Uterus (tissue), 4 donors: Measurements from ENCODE around the gene ARSG. TPM values are rescaled to one million over a fixed set of nuclear protein-coding genes. Genes with fewer than 3 reads are reported as not detected.
"Not testable (repeated sequence)": the region's sequence is repeated elsewhere in the genome, so short reads cannot be mapped to it uniquely, and the experiment has no call there.

Experiments used
- DNase-seq, 2 donors: peaks; one replicate each; pipeline ENCODE4 v3.0.0-alpha.2; 2019 to 2020
- H3K27ac ChIP-seq, 2 donors: fragments of 200-600 bp; sonication (generic); 1 replicate in 1 of 2; 2 replicates in 1 of 2; pipeline ENCODE4 v1.5.1; 2016 to 2018
- H3K27me3 ChIP-seq, 2 donors: fragments of 200-600 bp; sonication (generic); one replicate each; pipeline ENCODE4 v1.5.1; 2018 to 2019; ENCODE audit warnings: control low read depth in 1 of 2
- H3K36me3 ChIP-seq, 2 donors: fragments of 200-600 bp; sonication (generic); one replicate each; pipeline ENCODE4 v1.5.1; 2019; ENCODE audit warnings: control low read depth in 1 of 2
- H3K4me1 ChIP-seq, 2 donors: fragments of 200-600 bp; sonication (generic); one replicate each; pipeline ENCODE4 v1.5.1; 2018 to 2019; ENCODE audit warnings: control low read depth in 1 of 2
- H3K4me3 ChIP-seq, 2 donors: fragments of 200-600 bp; sonication (generic); 1 replicate in 1 of 2; 2 replicates in 1 of 2; pipeline ENCODE4 v1.5.1; 2018 to 2019; ENCODE audit warnings: mild to moderate bottlenecking in 1 of 2
- H3K9me3 ChIP-seq, 2 donors: fragments of 200-600 bp; sonication (generic); one replicate each; pipeline ENCODE4 v1.5.1; 2019; ENCODE audit warnings: control low read depth in 1 of 2
- CTCF ChIP-seq, 4 experiments: fragments of 200-600 bp in 2 of 4; fragments of 450-650 bp in 2 of 4; sonication (generic) in 2 of 4; IDR thresholded peaks; one replicate each; pipeline ENCODE4 v1.5.1; 2016 to 2019; ENCODE audit warnings: antibody characterized with exemption in 4 of 4, mild to moderate bottlenecking in 2 of 4, moderate library complexity in 1 of 4
- POLR2A ChIP-seq, 2 donors: fragments of 450-650 bp; IDR thresholded peaks; one replicate each; pipeline ENCODE4 v1.6.1; 2016; ENCODE audit warnings: antibody characterized with exemption in 2 of 2, mild to moderate bottlenecking in 1 of 2, moderate library complexity in 1 of 2
- intact Hi-C: fragments of 100-400 bp; cut with DNase I; formaldehyde crosslinking; loops from one replicate; pipeline ENCODE4 v1.15.1; 2023; ENCODE audit warnings: low total_unique reads
- total RNA-seq, 4 donors: library from RNA; depleted of rRNA in 3 of 4; stranded (reverse); fragments of >200 nt in 3 of 4; gene quantifications; one replicate each; pipeline versions ENCODE4 v1.1.0 to v1.2.4, GENCODE V29; 2014 to 2023
- donor health status: DM: yes; HTN: yes; CAD: no.

Gene ARSG
- total RNA-seq, 4 donors from 2014 or later, result 0.59 to 6.4 (median 5.7) TPM

GRCh38 chr17:68302666-68303065 is 11.4 kb downstream of the ARSG start:
- Histone ChIP-seq H3K27ac (no peak overlapping the region), H3K36me3 (no peaks in the 10 kb centered on the region)

GRCh38 chr17:68304706-68305105 is 13.4 kb downstream of the ARSG start:
- Histone ChIP-seq H3K27ac (no peak overlapping the region), H3K4me3 (no peak overlapping the region), H3K27me3 (no peaks in the 10 kb centered on the region), H3K36me3 (no peaks in the 10 kb centered on the region), H3K4me1 (no peaks in the 10 kb centered on the region), H3K9me3 (no peaks in the 10 kb centered on the region)
- intact Hi-C loops, result no loop called here
- TF ChIP-seq POLR2A (IDR thresholded peaks at IDR 0.05) (no peak), CTCF (IDR thresholded peaks at IDR 0.05) (no peak)
- no peak for DNase-seq

More at GRCh38 chr17:68302666-68303065, 11.4 kb downstream of the ARSG start:
- H3K9me3 ChIP-seq, result no peaks in the 10 kb centered on the region
- DNase-seq, result no peak
- intact Hi-C loops, result no loop called here
- H3K27me3 ChIP-seq, result no peaks in the 10 kb centered on the region
- TF ChIP-seq CTCF (IDR thresholded peaks at IDR 0.05) (no peak), POLR2A (IDR thresholded peaks at IDR 0.05) (no peak)
- H3K4me1 ChIP-seq, result no peaks in the 10 kb centered on the region
- no peak overlapping the region for H3K4me3 ChIP-seq

- no peaks in the 10 kb centered on the region for H3K4me1 ChIP-seq
- intact Hi-C loops, result no loop called here
- no peak for DNase-seq
- no peaks in the 10 kb centered on the region for H3K9me3 ChIP-seq
- H3K27me3 ChIP-seq, result no peaks in the 10 kb centered on the region
- TF ChIP-seq POLR2A (IDR thresholded peaks at IDR 0.05) (no peak), CTCF (IDR thresholded peaks at IDR 0.05) (no peak)
- no peak overlapping the region for H3K27ac ChIP-seq
- H3K36me3 ChIP-seq, result no peaks in the 10 kb centered on the region
- no peak overlapping the region for H3K4me3 ChIP-seq
Measured at GRCh38 chr17:68305142-68305541, 13.8 kb downstream of the ARSG start.

GRCh38 chr17:68306819-68307218 is 15.5 kb downstream of the ARSG start:
- Histone ChIP-seq H3K9me3 (no peaks in the 10 kb centered on the region), H3K27me3 (no peaks in the 10 kb centered on the region), H3K27ac (no peak overlapping the region), H3K4me1 (no peaks in the 10 kb centered on the region), H3K36me3 (no peaks in the 10 kb centered on the region), H3K4me3 (no peak overlapping the region)
- no peak for DNase-seq
- TF ChIP-seq POLR2A (IDR thresholded peaks at IDR 0.05), result no peak
- intact Hi-C loops, result no loop called here

- Histone ChIP-seq H3K27me3 (no peaks in the 10 kb centered on the region), H3K36me3 (no peaks in the 10 kb centered on the region), H3K27ac (no peak overlapping the region), H3K4me3 (no peak overlapping the region), H3K9me3 (no peaks in the 10 kb centered on the region), H3K4me1 (no peaks in the 10 kb centered on the region)
- intact Hi-C loops, result no loop called here
- no peak for DNase-seq
- TF ChIP-seq CTCF (IDR thresholded peaks at IDR 0.05) (no peak), POLR2A (IDR thresholded peaks at IDR 0.05) (no peak)
Measured at GRCh38 chr17:68307443-68307842, 16.1 kb downstream of the ARSG start.

GRCh38 chr17:68308486-68308885 is 17.2 kb downstream of the ARSG start:
- H3K36me3 ChIP-seq, H3K4me3 ChIP-seq, H3K9me3 ChIP-seq, intact Hi-C loops, DNase-seq, H3K27me3 ChIP-seq, H3K27ac ChIP-seq, H3K4me1 ChIP-seq: not testable (repeated sequence)

- H3K36me3 ChIP-seq, H3K4me3 ChIP-seq, H3K27me3 ChIP-seq, H3K27ac ChIP-seq, H3K9me3 ChIP-seq, intact Hi-C loops, DNase-seq, H3K4me1 ChIP-seq: not testable (repeated sequence)
Measured at GRCh38 chr17:68309066-68309670, 17.9 kb downstream of the ARSG start.
